Measurements from ENCODE around the gene TMCC3. TPM values are rescaled to one million over a fixed set of nuclear protein-coding genes. Genes with fewer than 3 reads are reported as not detected.

The TMCC3 gene
- total and polyA plus RNA-seq, 9 of the 15 experiments (the other 6 are each of a cell fraction or from before 2014, with no cell fraction given), result not detected

GRCh38 chr12:94634717-94635116 lies 15.6 kb downstream of the TMCC3 start:
- BruUV-seq (replicated peaks), result no TSS peak
- ChIA-PET CTCF (ENCODE audit: low intra/inter-chr PET ratio) (no interaction called here), POLR2A (no interaction called here)
- DNase-seq (ENCODE audit: extremely low read depth in 1 of 4, low spot score in 3 of 4), result no peak
- Histone ChIP-seq H3K9me1 (ENCODE audit: control insufficient read depth, insufficient read depth, low read length) (no peaks in the 10 kb centered on the region), H4K20me1 (replicated peaks; ENCODE audit: control insufficient read depth, insufficient read depth, low read length) (no peaks in the 10 kb centered on the region), H3K9me3 (replicated peaks; ENCODE audit: control insufficient read depth, insufficient read depth, low read depth, low read length) (no peaks in the 10 kb centered on the region), H3K36me3 (ENCODE audit: control insufficient read depth, insufficient read depth, low read length) (no peaks in the 10 kb centered on the region), H3K4me3 (no peak overlapping the region), H3K9ac (ENCODE audit: insufficient read depth in 1 of 2, low read depth in 2 of 2, low read length in 2 of 2) (no peak overlapping the region), H3K27me3 (ENCODE audit: control insufficient read depth in 2 of 2, insufficient read depth in 2 of 2, low read length in 2 of 2) (peaks cover 4 to 5% of the 10 kb centered on the region in 2 experiments; a peak in 3 of 5 replicates), H3K79me2 (ENCODE audit: control insufficient read depth, insufficient read depth, low read length) (no peaks in the 10 kb centered on the region), H2AFZ (ENCODE audit: low read depth, low read length) (no peak overlapping the region), H3K4me1 (replicated peaks in 1 of 2; ENCODE audit: control insufficient read depth in 2 of 2, insufficient read depth in 2 of 2, low read length in 2 of 2) (no peaks in the 10 kb centered on the region), H3K4me2 (ENCODE audit: insufficient read depth, low read length) (no peak overlapping the region), H3K27ac (ENCODE audit: extremely low read depth, low read depth, low read length) (no peak overlapping the region)
- FAIRE-seq, result no peak
- 0% methylated on average over 2 of the region's 2 CpGs for WGBS (ENCODE audit: insufficient coverage, low coverage, missing lambda C conversion rate)
- intact Hi-C loops (cut with micrococcal nuclease) (no loop called here), in situ Hi-C loops (cut with MboI) (no loop called here)
- ATAC-seq, result no peak
- TF ChIP-seq DPF2 (IDR thresholded peaks at IDR 0.05) (no peak), VEZF1 (CRISPR knock-in tag; IDR thresholded peaks at IDR 0.05) (no peak), CXXC5 (CRISPR knock-in tag; IDR thresholded peaks at IDR 0.05) (no peak), IFI16 (CRISPR knock-in tag; IDR thresholded peaks at IDR 0.05) (no peak), SOX6 (IDR thresholded peaks at IDR 0.05) (no peak), ZNF165 (CRISPR knock-in tag; IDR thresholded peaks at IDR 0.05; ENCODE audit: borderline replicate concordance) (no peak), USF2 (CRISPR knock-in tag; IDR thresholded peaks at IDR 0.05) (no peak), JUN (IDR thresholded peaks at IDR 0.05; ENCODE audit: borderline replicate concordance, low read depth, low read length) (no peak), JUN (CRISPR knock-in tag; IDR thresholded peaks at IDR 0.05; ENCODE audit: borderline replicate concordance) (no peak)

All from K562 (cell line).